Activated CD4-positive, alpha-beta T cell treated with anti-CD3 and anti-CD28 coated beads, Interleukin-2, amount 50 U/mL, for 48 hours (primary cell): Measurements from ENCODE around the gene FRS3.

Experiments
- DNase-seq, 2 experiments: peaks; one replicate each; pipeline ENCODE4 v3.0.0-alpha.2; 2020

FRS3 gene

DNA sequence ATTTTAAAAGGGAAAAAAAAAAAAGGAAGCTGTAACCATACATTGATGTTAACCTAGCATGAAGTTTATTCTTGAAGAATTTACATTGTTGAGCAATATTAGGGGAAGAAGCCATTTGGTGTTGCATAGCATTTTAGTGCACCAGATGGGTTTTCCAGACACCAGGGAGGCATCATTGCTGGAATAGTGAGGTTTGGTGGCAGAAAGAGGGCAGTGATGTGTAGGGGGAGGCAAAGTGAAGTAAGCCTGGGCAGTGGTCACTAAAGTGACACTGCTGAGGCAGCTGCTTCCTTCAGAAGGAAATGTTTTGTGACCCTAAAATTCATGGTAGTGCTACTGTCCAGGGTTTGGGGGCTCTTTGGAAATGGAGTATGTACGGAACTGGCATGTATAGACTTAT, 10.3 kb upstream of the FRS3 start:
- no peak for DNase-seq

DNA sequence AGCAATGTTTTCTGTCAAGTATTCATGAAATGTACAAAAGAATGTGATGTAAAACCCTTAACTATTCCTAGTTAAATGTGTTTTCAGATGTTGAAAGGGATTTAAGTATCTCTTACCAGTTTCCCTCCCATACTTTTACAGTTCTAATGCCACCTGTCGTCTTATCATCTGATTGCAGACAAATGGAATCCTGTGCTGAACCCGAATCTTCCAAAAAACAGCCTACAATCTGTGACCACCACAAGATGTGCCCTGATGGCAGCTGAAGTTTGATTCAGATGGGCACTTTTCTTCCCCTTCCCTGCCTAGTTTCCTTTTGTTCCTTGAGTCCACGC, 9.7 kb upstream of the FRS3 start:
- no peak for DNase-seq

DNA sequence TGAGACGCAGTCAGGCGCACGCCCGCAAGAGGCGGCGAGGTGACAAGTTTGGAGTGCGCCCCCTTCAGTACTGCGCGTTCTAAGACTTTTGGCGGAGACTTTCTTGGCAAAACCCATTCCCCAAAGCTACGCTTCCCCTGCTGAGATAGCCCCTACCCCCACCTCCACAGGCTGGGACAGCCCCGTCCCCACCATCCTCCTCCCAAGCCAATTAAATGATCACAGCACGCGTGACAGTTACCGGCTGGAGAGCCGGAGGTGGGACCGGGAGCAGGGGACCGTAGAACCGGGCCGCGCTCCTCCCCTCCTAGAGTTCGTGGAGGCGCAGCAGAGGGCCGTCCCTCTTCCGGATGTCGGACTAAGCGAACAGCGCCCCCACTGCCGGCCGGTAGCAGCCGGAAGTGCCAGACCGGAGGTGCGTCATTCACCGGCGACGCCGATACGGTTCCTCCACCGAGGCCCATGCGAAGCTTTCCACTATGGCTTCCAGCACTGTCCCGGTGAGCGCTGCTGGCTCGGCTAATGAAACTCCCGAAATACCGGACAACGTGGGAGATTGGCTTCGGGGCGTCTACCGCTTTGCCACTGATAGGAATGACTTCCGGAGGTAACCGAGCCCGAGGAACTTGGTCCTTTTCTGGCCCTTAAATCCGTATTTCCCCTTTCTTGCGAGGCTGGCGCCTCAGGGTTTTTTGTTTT, 7.7 kb upstream of the FRS3 start, which contains the start of gene TOMM6:
TSS of gene TOMM6 (plus strand) at position 476 of the 699 bp plus-strand sequence. CDS start at position 480, 4 bp downstream.
- DNase-seq, result peak; percentile 95 to 96

DNA sequence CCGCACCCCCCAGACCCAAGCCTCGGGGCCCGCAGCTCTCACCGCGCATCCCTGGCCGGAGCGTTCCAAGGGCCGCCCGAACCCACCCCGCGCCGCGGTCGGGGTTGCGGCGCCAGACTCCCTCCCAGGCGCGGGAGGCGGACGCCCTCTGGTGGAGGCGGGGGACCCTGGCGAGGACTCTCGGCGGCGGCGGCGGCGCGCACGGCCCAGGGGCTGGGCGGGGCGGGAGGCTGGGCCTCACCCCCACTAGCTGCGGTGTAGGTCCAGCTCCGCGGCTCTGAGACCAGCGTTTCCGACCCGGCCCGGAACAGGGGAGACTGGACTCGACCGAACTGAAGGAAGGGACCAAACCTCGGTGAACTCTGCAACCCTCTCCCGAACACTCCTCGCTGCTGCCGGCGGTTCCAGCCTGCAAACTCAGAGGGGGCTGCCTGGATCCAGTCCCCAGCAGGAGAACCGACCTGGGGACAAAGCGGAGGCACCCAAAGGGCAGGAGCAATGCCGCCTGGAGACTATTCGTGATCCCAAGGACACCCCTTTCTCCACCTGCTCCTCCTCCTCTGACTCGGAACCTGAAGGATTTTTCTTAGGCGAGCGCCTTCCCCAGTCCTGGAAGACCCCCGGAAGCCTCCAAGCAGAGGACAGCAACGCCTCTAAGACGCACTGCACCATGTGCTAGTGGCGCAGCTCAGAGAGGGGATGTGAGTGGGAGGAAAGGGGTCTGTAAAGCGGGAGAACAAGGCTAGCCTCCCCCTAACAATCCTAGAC, 6.9 kb upstream of the FRS3 start:
- peak; percentile 90 to 91 for DNase-seq

DNA sequence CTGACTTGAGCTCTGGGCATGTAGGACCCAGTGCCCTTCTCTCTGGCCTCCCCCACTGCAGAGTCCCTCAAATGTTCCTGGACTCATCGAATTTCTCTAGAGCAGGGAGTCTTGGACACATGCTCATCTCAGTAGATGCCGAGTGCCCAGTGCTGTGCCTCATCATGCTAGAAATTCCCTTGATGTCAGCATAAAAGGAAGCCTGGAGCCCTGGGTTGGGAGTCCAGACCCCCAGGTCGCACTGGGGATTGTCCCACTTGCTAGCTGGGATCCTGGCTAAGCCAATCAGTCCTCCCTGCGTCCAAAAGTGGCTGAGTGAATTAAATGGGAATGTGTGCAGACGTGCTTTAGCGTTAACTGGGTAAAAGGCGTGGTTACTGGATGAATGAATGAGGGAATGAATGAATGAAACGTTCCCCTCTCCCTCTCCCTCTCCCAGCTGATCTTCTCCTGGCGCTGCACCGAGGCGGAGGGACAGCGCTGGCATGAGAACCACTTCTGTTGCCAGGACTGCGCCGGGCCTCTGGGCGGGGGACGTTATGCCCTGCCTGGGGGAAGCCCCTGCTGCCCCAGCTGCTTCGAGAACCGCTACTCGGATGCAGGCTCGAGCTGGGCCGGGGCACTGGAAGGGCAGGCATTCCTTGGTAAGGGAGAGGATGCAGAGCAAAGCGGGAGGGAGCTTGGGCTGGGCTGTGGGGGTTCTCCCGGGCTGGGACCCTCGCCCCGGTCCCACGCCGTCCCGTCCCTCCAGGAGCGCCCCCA, 6.2 kb upstream of the FRS3 start:
- peak in 1 of 2 experiments; percentile 25 for DNase-seq

DNA sequence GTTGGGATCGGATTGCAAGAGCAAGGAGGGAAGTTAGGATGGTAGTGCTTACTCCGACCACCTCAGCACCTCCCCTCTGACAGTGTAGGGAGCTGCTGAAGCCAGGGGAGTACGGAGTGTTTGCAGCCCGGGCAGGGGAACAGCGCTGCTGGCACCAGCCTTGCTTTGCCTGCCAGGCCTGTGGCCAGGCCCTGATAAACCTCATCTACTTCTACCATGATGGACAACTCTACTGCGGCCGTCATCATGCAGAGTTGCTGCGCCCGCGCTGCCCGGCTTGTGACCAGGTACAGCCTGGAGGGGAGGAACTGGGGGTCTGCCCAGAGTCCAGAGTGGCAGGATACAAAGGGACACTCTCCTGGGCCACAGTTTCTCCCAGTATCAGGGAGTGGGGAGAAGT, 5.6 kb upstream of the FRS3 start:
- DNase-seq, result no peak

DNA sequence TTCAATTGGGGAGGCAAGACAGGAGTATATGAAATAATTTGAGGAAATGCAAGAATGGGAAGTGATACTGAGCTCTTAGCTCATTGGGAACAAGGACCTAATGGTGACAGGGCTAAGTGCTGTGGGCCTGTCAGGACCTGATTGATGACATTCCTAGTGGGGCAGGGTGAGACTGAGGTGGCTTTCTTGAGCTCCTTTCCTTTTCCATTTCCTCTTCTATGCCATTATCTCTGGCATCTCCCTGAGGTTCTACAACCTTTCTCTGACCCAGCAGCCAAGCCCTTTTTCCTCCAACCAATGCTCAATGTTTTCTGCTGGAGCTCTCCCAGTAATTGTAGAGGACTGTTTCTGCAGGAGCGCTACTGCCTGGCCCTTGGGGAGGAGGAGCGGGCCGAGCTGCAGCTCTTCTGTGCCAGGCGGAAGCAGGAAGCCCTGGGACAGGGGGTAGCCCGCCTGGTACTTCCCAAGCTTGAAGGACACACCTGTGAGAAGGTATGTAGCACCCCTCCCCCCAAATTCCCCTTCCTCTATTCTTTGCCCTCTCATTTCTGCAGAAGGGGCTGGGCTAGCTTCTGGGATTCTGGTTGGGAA, 5.0 kb upstream of the FRS3 start:
- no peak for DNase-seq

DNA sequence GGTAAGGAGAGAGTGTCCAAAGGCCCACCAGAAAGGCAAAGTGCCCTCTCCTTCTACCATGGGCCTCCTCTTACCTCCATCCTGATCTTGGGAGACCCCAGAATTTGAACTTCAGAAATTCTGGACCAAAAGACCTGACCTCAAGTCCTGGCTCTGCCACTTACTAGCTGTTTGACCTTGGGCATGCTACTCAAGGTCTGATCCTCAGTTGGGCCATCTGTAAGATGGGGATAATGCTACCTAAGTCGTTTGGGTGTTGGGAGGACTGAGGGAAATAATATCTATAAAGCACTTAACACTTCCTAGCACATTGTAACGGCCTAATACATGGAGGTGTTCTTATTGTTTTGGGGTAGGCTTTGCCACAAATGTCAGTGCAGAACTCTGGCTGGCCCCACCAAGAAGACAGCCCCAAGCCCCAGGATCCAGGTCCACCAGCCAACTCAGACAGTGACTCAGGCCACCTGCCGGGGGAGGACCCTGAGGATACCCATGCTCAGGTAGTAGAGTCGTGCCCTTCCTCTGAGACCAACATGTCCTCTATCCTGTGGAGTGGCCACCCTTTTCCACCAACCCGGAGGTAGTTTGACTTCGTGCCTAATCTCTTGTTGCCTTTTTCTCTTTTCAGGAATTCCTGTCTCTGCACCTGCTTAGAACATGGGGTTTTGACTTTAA, 3.5 kb upstream of the FRS3 start:
- DNase-seq, result no peak

DNA sequence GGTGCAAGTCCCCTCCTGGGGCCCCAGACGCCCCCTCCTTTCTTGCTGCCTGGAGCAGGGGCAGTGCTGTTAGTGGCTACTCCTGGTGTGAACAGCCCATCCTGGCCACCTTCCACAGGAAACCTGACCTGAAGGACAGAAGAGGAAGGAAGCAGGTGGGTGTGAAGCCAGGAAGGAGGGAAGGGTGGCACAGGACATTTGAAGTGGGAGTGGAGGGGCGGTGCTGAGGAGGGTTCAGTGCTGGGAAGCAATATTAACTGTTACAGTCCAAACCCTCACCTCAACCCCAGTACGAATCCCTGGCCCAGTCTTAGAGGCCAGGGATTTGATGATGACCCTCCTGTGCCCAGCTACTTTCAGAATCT, 1.6 kb upstream of the FRS3 start:
- DNase-seq, result no peak

DNA sequence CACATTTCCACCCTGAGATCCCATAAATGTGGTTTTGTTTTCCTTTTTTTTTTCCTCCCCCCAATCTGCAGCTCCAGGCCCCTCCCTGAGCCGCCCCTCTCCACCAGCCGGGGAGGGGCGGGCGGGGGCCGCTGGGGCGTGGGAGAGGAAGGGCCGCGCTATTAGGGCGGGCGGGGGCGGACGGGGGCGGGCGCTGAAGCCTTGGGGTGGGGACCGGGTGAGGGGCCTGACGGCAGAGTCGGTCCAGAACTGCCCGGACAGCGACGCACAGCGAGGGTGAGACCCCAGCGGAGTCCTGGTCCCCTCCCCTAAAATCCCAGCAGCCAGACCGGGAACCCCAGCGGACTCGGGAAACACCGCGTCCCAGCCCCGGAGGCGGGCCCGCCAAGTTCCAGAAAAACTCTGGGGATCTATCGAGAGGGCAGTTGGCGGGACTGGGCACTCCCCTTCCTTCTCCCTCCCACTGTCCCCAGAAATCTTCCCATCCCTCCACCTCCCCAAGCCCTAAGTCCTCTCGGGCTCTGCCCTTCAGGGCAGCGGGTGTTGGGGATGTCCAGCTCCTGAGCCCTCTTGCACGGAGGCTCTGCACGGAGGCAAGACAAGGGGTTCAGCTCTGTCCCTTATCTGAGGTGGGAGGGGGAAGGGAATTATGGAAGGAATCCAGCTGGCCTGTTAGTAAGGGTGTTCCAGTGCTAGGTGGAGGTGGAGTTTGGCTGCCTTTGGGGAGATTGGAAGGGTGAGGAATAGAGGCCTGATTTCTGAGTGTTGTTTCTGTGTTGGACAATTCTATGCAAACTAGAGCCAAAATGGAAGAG, 1.1 kb upstream of the FRS3 start, which contains the start of gene PRICKLE4:
TSS of gene PRICKLE4 (plus strand) at position 232 of the 815 bp plus-strand sequence. CDS start 2,692 bp downstream, outside the sequence.
- DNase-seq, result no peak

DNA sequence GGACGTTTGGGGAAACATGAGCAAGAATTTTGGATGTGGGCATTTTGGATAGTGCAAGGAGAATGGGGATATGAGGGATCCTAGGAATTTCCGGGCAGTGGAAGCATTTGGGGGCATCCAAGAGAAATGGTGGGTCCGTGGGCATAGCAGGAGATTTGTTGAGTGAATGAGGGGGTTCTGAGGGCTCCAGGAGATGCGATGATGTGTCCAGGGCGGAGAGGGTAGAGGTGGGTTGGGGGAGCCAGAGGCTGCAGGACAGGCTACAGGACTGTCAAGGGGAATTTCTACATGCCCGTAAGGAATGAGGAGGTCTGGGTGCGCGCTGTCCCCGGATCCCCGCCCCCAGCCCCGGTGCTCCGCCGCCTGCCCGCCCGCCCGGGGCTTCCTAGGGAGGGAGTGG, 364 bp downstream of the FRS3 start:
- no peak for DNase-seq

DNA sequence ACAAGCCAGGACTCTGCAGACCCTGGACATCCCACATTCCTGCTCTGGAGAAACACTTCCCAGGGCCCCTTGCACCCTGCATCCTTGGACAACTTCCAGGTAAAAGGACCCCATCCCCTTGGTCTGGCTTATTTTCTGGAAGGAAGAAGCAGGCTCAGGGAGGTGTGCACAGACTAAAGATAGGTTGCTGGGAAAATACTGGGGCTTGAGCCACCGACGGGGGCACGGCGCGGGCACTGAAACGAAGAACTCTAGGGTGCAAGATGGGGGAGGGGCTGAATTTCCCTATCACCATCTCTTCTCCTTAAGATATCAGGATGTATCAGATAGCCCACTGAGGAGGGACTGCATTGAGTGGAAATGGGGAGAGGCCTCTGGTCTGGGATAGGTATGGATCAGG, 805 bp downstream of the FRS3 start:
- no peak for DNase-seq

DNA sequence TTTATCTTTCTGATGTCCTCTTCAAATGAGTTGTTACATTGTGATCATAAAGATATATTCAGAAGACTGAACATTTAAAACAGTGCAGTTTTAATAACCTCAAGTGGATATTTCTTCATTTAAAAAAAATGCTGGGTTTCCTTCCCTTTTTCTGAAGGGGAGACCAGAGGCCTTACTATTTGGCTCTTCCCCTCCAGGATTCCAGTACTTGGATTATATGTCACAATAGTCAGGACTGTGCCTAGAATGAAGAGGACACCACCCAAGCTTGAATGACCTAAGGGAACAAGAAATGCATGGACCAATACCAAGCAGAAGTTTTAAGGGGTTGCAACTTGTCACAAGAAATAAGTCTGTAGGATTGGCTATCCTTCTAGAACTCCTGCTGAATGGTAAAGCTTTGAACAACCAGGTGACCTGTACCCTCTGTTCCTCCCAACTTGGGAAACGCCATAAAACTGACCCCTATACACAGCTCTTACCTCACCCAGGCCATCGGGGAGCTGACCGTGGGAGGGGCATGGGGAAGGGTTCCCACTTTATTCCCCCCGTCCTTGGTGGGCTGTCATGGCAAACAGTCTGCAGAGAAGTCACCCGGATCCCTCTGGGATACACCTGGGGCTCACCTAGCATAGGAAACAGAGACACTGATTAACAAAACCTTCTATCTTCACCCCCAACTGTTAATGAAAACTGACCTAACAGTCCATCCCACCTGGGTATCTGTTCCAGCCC, 2.0 kb downstream of the FRS3 start:
- DNase-seq, result no peak

DNA sequence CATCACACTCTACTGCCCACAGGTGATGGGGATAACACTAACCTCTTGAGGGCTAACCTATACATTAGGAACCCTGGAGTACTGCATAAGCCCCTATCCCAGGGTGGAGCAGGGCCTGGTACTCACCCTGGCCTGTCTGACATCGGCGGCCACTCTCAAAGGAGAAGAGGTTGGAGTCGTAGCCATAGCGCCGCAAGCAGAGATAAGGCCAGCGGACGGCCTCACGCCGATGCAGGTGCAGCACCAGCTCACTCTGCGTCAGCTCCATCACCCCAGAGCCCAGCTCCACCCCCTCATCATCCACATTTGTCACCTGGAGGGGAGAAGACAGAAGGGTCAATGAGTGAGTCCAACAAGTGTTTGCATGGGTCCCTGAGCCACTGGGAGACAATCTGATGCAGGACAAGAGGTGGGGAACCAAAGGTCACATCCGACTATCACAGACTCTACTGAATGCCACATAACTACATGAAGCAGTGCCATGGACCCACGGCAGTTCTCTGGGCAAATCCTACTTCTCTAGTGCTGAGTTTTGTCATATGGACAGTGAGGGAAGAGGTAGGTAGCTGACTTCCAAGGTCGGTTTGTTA, 4.3 kb downstream of the FRS3 start:
- no peak for DNase-seq

DNA sequence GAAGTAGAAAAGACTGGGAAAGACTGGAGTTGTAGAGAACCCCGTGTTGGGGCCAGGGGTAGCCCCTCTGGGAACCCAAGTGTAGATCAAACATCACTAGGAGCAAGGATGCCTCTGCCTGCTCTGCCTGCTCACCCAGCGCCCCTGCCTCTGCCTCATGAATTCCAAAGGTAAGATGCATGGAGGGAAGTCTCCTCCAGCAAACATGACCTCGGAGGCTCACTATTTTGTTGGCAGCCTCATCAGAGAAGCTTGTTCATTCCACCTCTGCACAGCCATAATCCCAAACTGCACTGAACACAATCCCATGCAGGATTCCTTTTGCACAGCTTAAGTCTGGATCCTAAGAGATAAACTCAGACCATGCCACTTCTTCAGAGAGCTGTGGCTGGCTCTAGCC, 4.9 kb downstream of the FRS3 start:
- DNase-seq, result no peak

DNA sequence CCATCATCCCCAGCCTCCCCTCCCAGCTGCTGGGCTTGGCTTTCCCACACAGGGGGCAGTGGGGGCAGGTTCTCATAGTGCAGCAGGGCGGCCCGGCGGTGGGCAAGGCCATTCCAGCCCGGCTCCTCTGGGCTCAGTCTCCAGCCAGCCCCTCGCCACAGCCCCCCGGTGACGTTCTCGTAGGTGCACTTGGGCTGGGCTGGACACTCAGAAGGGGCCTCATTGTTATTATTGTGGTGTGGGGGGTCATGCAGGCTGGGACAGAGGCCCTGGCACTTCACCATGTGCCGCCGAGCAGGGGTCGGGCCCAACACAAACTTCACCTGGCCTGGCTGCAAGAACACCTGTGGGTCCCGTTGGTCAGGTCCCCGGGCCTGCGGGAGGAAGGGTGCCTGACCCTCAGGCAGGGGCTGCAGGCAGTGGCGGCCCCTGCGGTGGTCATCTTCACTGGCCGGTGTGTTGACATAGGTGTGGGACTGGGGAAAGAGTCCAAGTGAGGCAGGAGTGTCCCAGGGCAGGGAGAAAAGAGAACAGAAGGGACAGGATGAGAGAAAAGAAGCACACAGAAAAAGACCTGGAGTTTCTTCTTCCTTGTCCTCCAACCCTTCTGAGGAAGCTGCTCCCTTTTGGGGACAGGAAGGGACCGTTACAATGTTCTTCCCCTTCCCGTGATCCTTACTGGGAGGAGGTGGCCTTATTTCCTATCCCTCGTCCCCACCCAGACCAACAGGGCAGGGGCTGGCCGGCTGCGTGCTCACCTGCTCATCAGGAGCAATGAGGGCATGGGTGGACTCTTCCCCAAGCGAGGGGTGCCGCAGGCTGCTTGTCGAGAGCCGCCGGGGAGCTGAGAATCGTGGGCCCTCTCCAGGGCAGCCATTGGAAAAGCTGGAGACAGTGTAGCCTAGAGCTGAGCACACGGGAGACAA, 8.4 kb downstream of the FRS3 start:
- no peak for DNase-seq

DNA sequence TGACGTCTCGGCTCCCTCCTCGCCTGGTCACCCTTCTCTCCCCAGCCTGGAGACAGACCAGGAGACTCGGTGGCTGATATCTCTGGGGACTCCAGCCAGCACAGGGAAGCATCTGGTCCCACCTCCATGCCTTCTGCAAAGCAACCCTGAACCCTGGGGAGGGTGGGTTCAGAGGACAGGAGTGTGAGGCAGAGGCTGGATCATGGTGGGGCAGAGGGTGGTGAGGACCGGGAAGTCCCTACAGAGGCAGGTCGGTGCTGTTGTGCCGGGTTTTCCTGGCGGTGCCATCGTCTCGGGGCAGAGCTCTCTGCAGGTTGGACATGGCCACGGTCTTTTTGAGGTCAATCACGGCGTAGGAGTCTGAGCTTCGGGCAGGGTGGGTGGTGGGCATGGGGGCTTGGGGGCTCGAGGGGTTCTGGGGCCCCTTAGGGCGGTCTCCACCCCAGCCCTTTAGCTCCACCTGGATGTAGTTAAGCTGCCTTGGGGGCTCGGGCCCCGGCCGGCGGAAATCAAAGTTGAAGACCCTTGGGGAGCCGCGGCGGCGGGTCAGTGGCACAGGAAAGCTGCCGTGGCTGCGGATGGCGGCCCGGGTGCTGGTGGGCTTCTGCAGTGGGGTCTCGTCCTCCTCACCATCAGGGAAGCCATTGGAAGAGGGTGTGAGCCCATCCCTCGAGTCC, 9.2 kb downstream of the FRS3 start:
- DNase-seq, result no peak

DNA sequence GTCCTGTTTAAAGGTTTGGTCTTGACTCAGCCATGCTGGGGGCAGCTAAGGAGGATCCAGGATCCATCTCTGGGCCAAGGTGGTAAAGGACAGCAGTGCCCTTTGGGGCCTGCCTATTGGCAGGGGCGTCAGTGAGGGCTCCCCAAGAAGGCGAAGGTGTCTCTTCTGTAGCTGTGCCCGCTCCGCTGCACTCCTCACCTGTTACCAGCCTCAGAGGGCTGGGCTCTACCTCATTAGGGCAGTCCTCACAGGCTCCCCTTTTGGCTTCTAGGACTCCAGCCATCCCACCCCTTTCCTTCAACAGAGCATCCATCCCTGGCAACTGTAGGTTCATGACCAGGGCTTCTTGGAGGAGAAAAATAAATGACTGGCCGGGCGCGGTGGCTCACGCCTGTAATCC, 10.3 kb downstream of the FRS3 start:
- DNase-seq, result no peak
